ENCODE data around the gene PRR35. TPM values are rescaled to one million over a fixed set of nuclear protein-coding genes. Genes with fewer than 3 reads are reported as not detected.
"Not testable (repeated sequence)": the region's sequence is repeated elsewhere in the genome, so short reads cannot be mapped to it uniquely, and the experiment has no call there.

The PRR35 gene
- total and polyA plus RNA-seq, 5 experiments from 2014 or later: not detected

DNA sequence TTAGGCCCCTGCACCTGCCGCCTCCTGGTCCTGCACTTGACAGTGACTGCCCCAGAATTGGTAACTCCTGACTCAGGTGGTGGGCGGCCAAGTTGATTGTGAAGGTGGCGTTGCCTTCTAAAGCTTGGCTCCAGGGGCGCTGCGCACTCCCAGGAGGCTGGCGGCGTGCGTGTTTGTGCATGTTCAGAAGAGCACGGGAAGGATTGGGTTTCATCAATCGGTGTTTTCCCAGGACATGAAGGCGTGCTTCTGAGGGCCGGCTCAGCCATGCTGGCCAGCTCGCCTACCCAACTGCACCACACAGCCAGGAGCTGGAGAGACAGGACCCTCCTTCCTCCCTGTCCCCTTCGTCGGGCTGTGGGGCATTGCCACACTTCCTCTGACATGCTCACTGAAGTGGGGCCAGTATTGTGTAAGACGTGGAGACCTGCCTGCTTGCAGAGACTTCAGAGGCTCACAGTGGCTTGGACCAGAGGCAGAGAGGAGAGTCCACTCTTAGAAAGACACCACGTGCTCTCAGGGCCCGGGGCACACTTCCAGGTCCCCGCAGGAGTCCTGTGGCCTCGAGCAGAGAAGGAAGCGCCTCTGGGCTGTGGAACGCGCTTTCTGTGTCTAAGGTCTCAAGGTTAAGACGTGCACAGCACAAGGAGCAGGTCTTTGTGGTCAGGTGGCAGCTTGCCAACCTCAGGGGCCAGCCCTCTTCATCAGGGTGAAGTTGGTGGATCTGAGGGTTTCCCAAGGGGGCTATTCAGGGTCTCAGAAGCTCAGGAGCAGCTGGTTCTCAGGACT, 32.5 kb downstream of the PRR35 start:
- POLR2A ChIA-PET: interaction anchor here (0.6 to 2.6 kb wide), 2 partner anchors 44 to 104 kb away, joined by 4 to 7 read pairs; partner anchors contain the start of gene METTL26
- peaks cover 21 to 59% (median 47%) of the 10 kb centered on the region in 4 donors for H3K4me1 Mint-ChIP-seq
- DNase-seq (no peak), ATAC-seq (no peak)
- H3K9me3 Mint-ChIP-seq: no peaks in the 10 kb centered on the region
- H3K27ac Mint-ChIP-seq: peak overlapping the region in 2 of 10 donors; percentile 20 to 78
- no peaks in the 10 kb centered on the region for H3K27me3 Mint-ChIP-seq
- peaks cover 0 to 9% (median 0%) of the 10 kb centered on the region in 3 donors for H3K36me3 Mint-ChIP-seq
- H3K4me3 Mint-ChIP-seq: no peak overlapping the region

- H3K27me3 Mint-ChIP-seq: no peaks in the 10 kb centered on the region
- POLR2A ChIA-PET: interaction anchor here (2.6 kb wide), 1 partner anchor 43 kb away, joined by 7 read pairs; the partner anchor contains the start of gene METTL26
- no peak for DNase-seq
- H3K27ac Mint-ChIP-seq: peak overlapping the region in 3 of 10 donors; percentile 21 to 63 (median 55)
- H3K36me3 Mint-ChIP-seq: peaks cover 0 to 9% (median 0%) of the 10 kb centered on the region in 3 donors
- H3K4me3 Mint-ChIP-seq: peak overlapping the region in 6 of 10 donors; percentile 18 to 68 (median 30)
- ATAC-seq: no peak
- no peaks in the 10 kb centered on the region for H3K9me3 Mint-ChIP-seq
- H3K4me1 Mint-ChIP-seq: peaks cover 21 to 57% (median 41%) of the 10 kb centered on the region in 4 donors
Observed at GRCh38 chr16:593406-593805, 33.2 kb downstream of the PRR35 start.

- Mint-ChIP-seq H3K9me3 (no peaks in the 10 kb centered on the region), H3K36me3 (peaks cover 0 to 9% (median 0%) of the 10 kb centered on the region in 3 donors), H3K4me1 (peaks cover 17 to 53% (median 38%) of the 10 kb centered on the region in 4 donors), H3K27me3 (no peaks in the 10 kb centered on the region), H3K27ac (peak overlapping the region in 2 of 10 donors; percentile 55 to 63), H3K4me3 (peak overlapping the region in 6 of 10 donors; percentile 18 to 68 (median 30))
- POLR2A ChIA-PET: interaction anchor here (2.6 kb wide), 1 partner anchor 43 kb away, joined by 7 read pairs; the partner anchor contains the start of gene METTL26
- ATAC-seq (no peak), DNase-seq (peak in 1 of 10 donors; percentile 50)
Observed at GRCh38 chr16:593807-594206, 33.6 kb downstream of the PRR35 start.

- H3K36me3 Mint-ChIP-seq: peaks cover 0 to 9% (median 0%) of the 10 kb centered on the region in 3 donors
- H3K27me3 Mint-ChIP-seq: no peaks in the 10 kb centered on the region
- H3K4me1 Mint-ChIP-seq: peaks cover 17 to 53% (median 38%) of the 10 kb centered on the region in 4 donors
- DNase-seq: no peak
- no peak for ATAC-seq
- H3K27ac Mint-ChIP-seq: no peak overlapping the region
- H3K4me3 Mint-ChIP-seq: no peak overlapping the region
- POLR2A ChIA-PET: interaction anchor here (1.0 kb wide), 1 partner anchor 11 kb away, joined by 6 read pairs; no protein-coding TSS in a partner anchor
- no peaks in the 10 kb centered on the region for H3K9me3 Mint-ChIP-seq
Observed at GRCh38 chr16:595094-595528, 34.9 kb downstream of the PRR35 start.

GRCh38 chr16:595942-596735, 35.9 kb downstream of the PRR35 start:
- H3K9me3 Mint-ChIP-seq: no peaks in the 10 kb centered on the region
- ATAC-seq (no peak), DNase-seq (no peak)
- no peak overlapping the region for H3K4me3 Mint-ChIP-seq
- POLR2A ChIA-PET: interaction anchor here (0.7 to 1.0 kb wide), 2 partner anchors 8 to 12 kb away, joined by 5 to 6 read pairs; no protein-coding TSS in a partner anchor
- peaks cover 0 to 12% (median 0%) of the 10 kb centered on the region in 3 donors for H3K36me3 Mint-ChIP-seq
- H3K4me1 Mint-ChIP-seq: peaks cover 12 to 45% (median 34%) of the 10 kb centered on the region in 4 donors
- H3K27ac Mint-ChIP-seq: peak overlapping the region in 2 of 10 donors; percentile 34 to 75
- H3K27me3 Mint-ChIP-seq: no peaks in the 10 kb centered on the region

DNA sequence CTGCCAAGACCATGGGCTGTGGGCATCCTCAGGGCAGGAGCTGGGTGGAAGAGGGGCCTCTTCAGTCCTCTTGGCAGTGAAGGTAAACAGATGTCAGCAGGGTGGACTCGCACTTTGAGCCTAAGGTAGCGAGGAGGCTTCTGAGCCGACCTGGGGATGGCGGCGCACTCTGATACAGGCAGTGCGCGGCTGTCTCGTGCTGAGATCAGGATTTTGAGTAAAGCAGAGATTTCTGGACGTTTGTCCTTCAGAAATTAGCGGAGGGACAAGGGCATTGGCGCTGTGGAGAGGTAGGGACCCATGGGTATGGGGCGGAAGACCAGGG, 36.5 kb downstream of the PRR35 start:
- H3K36me3 Mint-ChIP-seq: peaks cover 0 to 13% (median 0%) of the 10 kb centered on the region in 3 donors
- no peaks in the 10 kb centered on the region for H3K9me3 Mint-ChIP-seq
- no peak for DNase-seq
- no peaks in the 10 kb centered on the region for H3K27me3 Mint-ChIP-seq
- H3K27ac Mint-ChIP-seq: peak overlapping the region in 4 of 10 donors; percentile 21 to 79 (median 63)
- ATAC-seq: no peak
- H3K4me3 Mint-ChIP-seq: no peak overlapping the region
- H3K4me1 Mint-ChIP-seq: peaks cover 10 to 39% (median 31%) of the 10 kb centered on the region in 4 donors
- POLR2A ChIA-PET: interaction anchor here (0.7 kb wide), 1 partner anchor 9 kb away, joined by 5 read pairs; no protein-coding TSS in a partner anchor

GRCh38 chr16:597655-598054, 37.5 kb downstream of the PRR35 start:
- H3K27ac Mint-ChIP-seq, POLR2A ChIA-PET, DNase-seq, H3K27me3 Mint-ChIP-seq, H3K9me3 Mint-ChIP-seq, ATAC-seq, H3K4me3 Mint-ChIP-seq: not testable (repeated sequence)
- peaks cover 8 to 34% (median 24%) of the 10 kb centered on the region in 4 donors for H3K4me1 Mint-ChIP-seq
- peaks cover 0 to 13% (median 0%) of the 10 kb centered on the region in 3 donors for H3K36me3 Mint-ChIP-seq

- Mint-ChIP-seq H3K36me3 (peaks cover 0 to 15% (median 0%) of the 10 kb centered on the region in 3 donors), H3K9me3 (no peaks in the 10 kb centered on the region), H3K4me1 (peaks cover 8 to 35% (median 26%) of the 10 kb centered on the region in 4 donors), H3K27me3 (no peaks in the 10 kb centered on the region), H3K4me3 (no peak overlapping the region), H3K27ac (no peak overlapping the region)
- no peak for DNase-seq
- no peak for ATAC-seq
- POLR2A ChIA-PET: interaction anchor here (0.7 to 1.4 kb wide), 2 partner anchors 15 to 445 kb away, joined by 3 read pairs; no protein-coding TSS in a partner anchor
Observed at GRCh38 chr16:598823-599739, 38.9 kb downstream of the PRR35 start.

GRCh38 chr16:600781-601180, 40.6 kb downstream of the PRR35 start:
- ATAC-seq (no peak), DNase-seq (no peak)
- Mint-ChIP-seq H3K4me3 (no peak overlapping the region), H3K36me3 (peaks cover 0 to 13% (median 0%) of the 10 kb centered on the region in 3 donors), H3K9me3 (peaks cover 0 to 2% (median 0%) of the 10 kb centered on the region in 9 donors), H3K27ac (peak overlapping the region in 1 of 10 donors; percentile 71), H3K4me1 (peaks cover 7 to 29% (median 23%) of the 10 kb centered on the region in 4 donors), H3K27me3 (no peaks in the 10 kb centered on the region)
- POLR2A ChIA-PET: interaction anchor here (0.8 kb wide), 1 partner anchor 12 kb away, joined by 3 read pairs; no protein-coding TSS in a partner anchor

- DNase-seq (no peak), ATAC-seq (no peak)
- Mint-ChIP-seq H3K27me3 (no peaks in the 10 kb centered on the region), H3K4me3 (no peak overlapping the region), H3K27ac (peak overlapping the region in 3 of 10 donors; percentile 4 to 73 (median 50)), H3K36me3 (peaks cover 0 to 6% (median 0%) of the 10 kb centered on the region in 3 donors), H3K9me3 (peaks cover 0 to 2% (median 0%) of the 10 kb centered on the region in 9 donors), H3K4me1 (peaks cover 8 to 18% (median 17%) of the 10 kb centered on the region in 4 donors)
- POLR2A ChIA-PET: no interaction called here
Observed at GRCh38 chr16:603933-604332, 43.7 kb downstream of the PRR35 start.

GRCh38 chr16:606656-607307, 46.6 kb downstream of the PRR35 start:
- peaks cover 0 to 2% (median 0%) of the 10 kb centered on the region in 9 donors for H3K9me3 Mint-ChIP-seq
- H3K4me1 Mint-ChIP-seq: peaks cover 12 to 37% (median 20%) of the 10 kb centered on the region in 4 donors
- H3K27ac Mint-ChIP-seq: no peak overlapping the region
- no peaks in the 10 kb centered on the region for H3K27me3 Mint-ChIP-seq
- DNase-seq (no peak), ATAC-seq (no peak)
- no peak overlapping the region for H3K4me3 Mint-ChIP-seq
- peaks cover 0 to 2% (median 0%) of the 10 kb centered on the region in 3 donors for H3K36me3 Mint-ChIP-seq
- POLR2A ChIA-PET: no interaction called here
